A549 (cell line): ENCODE data around the gene LEF1.

Source experiments
- BCL3 ChIP-seq: fragments of >200 bp; sonication (Bioruptor Twin); formaldehyde crosslinking; IDR thresholded peaks from 3 replicates; pipeline ENCODE4 v1.6.1; 2016
- CBX8 ChIP-seq: fragments of 200-600 bp; sonication (generic); IDR thresholded peaks from 2 replicates; pipeline ENCODE4 v1.6.1; 2016
- CTCF ChIP-seq: fragments of >200 bp; sonication (Bioruptor Twin); formaldehyde crosslinking; IDR thresholded peaks from 3 replicates; pipeline ENCODE4 v1.5.1; 2016
- MAX ChIP-seq: IDR thresholded peaks from 2 replicates; pipeline ENCODE4 v1.6.1; 2012
- MAZ ChIP-seq: fragments of 150-350 bp; IDR thresholded peaks from 2 replicates; pipeline ENCODE4 v1.6.1; 2014; ENCODE audit warnings: antibody characterized with exemption, low read depth, low read length, borderline replicate concordance
- POLR2A ChIP-seq: IDR thresholded peaks from 2 replicates; pipeline ENCODE4 v1.6.1; 2012; ENCODE audit warnings: mild to moderate bottlenecking, low read length
- RFX5 ChIP-seq: fragments of 450-650 bp; IDR thresholded peaks from 2 replicates; pipeline ENCODE4 v1.7.1; 2014; ENCODE audit warnings: antibody characterized with exemption, mild to moderate bottlenecking, moderate library complexity
- TP53 ChIP-seq: fragments of 250-450 bp; sonication (Bioruptor Pico); IDR thresholded peaks from 2 replicates; pipeline ENCODE4 v1.5.0; 2021; ENCODE audit warnings: mild to moderate bottlenecking, moderate library complexity

DNA sequence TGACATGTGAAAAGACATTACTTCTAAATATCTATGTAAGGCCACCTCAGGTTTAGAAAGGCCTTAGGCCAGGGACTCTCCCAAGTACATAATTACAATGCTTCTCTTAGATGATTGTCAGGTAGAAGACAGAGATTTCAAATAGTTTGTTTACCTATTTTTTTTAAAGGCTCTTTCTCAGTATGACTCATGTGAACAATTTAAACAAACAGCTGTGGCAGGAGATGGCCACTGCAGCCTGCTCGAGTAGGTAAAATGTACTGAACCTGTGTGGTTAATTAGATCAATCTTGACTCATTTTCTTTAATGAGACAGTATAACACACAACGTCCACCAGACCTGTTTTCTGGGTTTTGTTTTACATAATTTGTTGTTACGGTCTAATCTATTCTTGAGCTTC, 50.2 kb downstream of the LEF1 start:
- TF ChIP-seq CTCF, result no peak
- TF ChIP-seq TP53 (CRISPR knock-in tag), result no peak
- no peak for TF ChIP-seq CBX8
- TF ChIP-seq BCL3, result no peak
- no peak for TF ChIP-seq MAX
- no peak for TF ChIP-seq RFX5
- TF ChIP-seq POLR2A, result no peak
- no peak for TF ChIP-seq MAZ
